Body of pancreas (tissue), 4 donors: ENCODE data around the gene RAG2. TPM values are rescaled to one million over a fixed set of nuclear protein-coding genes. Genes with fewer than 3 reads are reported as not detected.
"Not testable (repeated sequence)": the region's sequence is repeated elsewhere in the genome, so short reads cannot be mapped to it uniquely, and the experiment has no call there.

ENCODE experiments used
- ATAC-seq: fragments of 150-250 bp; one replicate; pipeline ENCODE4 v1.9.1; 2016
- DNase-seq, 4 donors: peaks; one replicate each; pipeline ENCODE4 v3.0.0-alpha.2; 2019
- H3K27ac ChIP-seq, 4 donors: fragments of 200-600 bp; sonication (generic); 1 replicate in 3 of 4; 2 replicates in 1 of 4; pipeline versions ENCODE4 v1.5.1 to v1.6.1; 2016 to 2019; ENCODE audit warnings: mild to moderate bottlenecking in 1 of 4, mixed read lengths in 1 of 4, moderate library complexity in 1 of 4
- H3K27me3 ChIP-seq, 2 donors: fragments of 200-600 bp; sonication (generic); one replicate each; pipeline ENCODE4 v1.6.0; 2016; ENCODE audit warnings: mild to moderate bottlenecking in 1 of 2
- H3K36me3 ChIP-seq, 2 donors: fragments of 200-600 bp; sonication (generic); replicated peaks in 1 of 2; 2 replicates each; pipeline ENCODE4 v1.5.1; 2016; ENCODE audit warnings: low read depth in 2 of 2; ENCODE audit not compliant: insufficient read depth in 1 of 2
- H3K4me1 ChIP-seq: fragments of 200-600 bp; sonication (generic); one replicate; pipeline ENCODE4 v1.6.0; 2016
- H3K4me3 ChIP-seq, 2 donors: fragments of 200-600 bp; sonication (generic); 1 replicate in 1 of 2; 2 replicates in 1 of 2; pipeline ENCODE4 v1.5.1; 2016 to 2019
- H3K9me3 ChIP-seq, 3 donors: fragments of 200-600 bp; sonication (generic); 1 replicate in 2 of 3; 2 replicates in 1 of 3; pipeline ENCODE4 v1.5.1; 2016
- POLR2A ChIP-seq, 3 donors: fragments of 450-650 bp; IDR thresholded peaks; one replicate each; pipeline ENCODE4 v1.6.1; 2016; ENCODE audit warnings: antibody characterized with exemption in 3 of 3, mild to moderate bottlenecking in 2 of 3
- WGBS, 2 donors: methylation state at CpG; one replicate each; pipeline ENCODE4 v1.1.5; 2017; 5-methylcytosine and 5-hydroxymethylcytosine counted together
- intact Hi-C: fragments of 100-400 bp; cut with DNase I; formaldehyde crosslinking; loops from one replicate; pipeline ENCODE4 v1.15.1; 2023
- total RNA-seq, 2 donors: library from RNA; depleted of rRNA; stranded (reverse); fragments of >200 nt; gene quantifications; one replicate each; pipeline ENCODE4 v1.1.0, GENCODE V29; 2016
- TF ChIP-seq, protein P1 (sequence below), 7 experiments: fragments of 450-650 bp in 4 of 7; fragments of 200-600 bp in 3 of 7; sonication (generic) in 3 of 7; IDR thresholded peaks; one replicate each; pipeline ENCODE4 v1.5.1; 2016 to 2019; ENCODE audit warnings: antibody characterized with exemption in 7 of 7

The RAG2 gene
- total RNA-seq, 2 donors from 2014 or later = not detected

GRCh38 chr11:36564376-36565030, 33.5 kb downstream of the RAG2 start:
- DNase-seq (peak; percentile 52 to 74 (median 64)), ATAC-seq (peak; percentile 77)
- no peaks in the 10 kb centered on the region for H3K36me3 ChIP-seq
- no peak overlapping the region for H3K27ac ChIP-seq
- peaks cover 6% of the 10 kb centered on the region for H3K4me1 ChIP-seq
- H3K27me3 ChIP-seq = no peaks in the 10 kb centered on the region
- H3K9me3 ChIP-seq = no peaks in the 10 kb centered on the region
- WGBS, 2 donors = 1 to 3% methylated on average over 15 of the region's 15 CpGs
- TF ChIP-seq, protein P1, sequence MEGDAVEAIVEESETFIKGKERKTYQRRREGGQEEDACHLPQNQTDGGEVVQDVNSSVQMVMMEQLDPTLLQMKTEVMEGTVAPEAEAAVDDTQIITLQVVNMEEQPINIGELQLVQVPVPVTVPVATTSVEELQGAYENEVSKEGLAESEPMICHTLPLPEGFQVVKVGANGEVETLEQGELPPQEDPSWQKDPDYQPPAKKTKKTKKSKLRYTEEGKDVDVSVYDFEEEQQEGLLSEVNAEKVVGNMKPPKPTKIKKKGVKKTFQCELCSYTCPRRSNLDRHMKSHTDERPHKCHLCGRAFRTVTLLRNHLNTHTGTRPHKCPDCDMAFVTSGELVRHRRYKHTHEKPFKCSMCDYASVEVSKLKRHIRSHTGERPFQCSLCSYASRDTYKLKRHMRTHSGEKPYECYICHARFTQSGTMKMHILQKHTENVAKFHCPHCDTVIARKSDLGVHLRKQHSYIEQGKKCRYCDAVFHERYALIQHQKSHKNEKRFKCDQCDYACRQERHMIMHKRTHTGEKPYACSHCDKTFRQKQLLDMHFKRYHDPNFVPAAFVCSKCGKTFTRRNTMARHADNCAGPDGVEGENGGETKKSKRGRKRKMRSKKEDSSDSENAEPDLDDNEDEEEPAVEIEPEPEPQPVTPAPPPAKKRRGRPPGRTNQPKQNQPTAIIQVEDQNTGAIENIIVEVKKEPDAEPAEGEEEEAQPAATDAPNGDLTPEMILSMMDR (IDR thresholded peaks at IDR 0.05) = peak; percentile 44 to 85 (median 73)
- TF ChIP-seq POLR2A (IDR thresholded peaks at IDR 0.05) = no peak
- H3K4me3 ChIP-seq = no peak overlapping the region
- intact Hi-C loops = no loop called here

DNA sequence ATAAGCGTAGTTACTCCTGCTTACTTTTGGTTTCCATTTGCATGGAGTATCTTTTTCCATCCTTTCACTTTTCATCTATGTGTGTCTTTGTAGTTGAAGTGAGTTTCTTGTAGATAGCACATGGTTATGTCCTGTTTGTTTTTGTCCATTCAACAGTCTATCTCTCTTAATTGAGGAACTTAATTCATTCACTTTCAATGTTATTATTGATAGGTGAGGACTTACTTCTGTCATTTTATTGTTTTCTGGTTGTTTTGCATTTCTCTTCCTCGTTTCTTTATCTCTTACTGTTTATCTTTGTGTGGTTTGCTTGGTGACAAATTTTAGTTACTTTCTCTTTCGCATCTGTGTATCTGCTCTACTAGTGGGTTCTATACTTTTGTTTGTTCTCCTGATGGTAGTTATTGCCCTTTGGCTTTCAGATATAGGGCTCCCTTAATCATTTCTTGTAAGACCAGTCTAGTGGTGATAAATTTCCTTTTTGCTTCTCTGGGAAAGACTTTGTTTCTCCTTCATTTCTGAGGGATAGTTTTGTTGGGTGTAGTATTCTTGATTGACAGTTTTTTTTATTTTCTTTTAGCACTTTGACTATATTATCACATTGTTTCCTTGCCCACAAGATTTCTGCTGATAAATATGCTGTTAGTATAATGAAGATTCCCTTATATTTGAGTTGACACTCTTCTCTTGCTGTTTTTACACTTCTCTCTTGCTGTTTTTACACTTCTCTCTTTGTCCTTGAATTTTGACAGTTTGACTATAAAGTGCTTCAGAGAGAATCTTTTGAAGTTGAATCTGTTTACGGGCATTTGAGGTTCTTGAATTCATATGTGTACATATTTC, 39.2 kb downstream of the RAG2 start:
- 55 to 61% methylated on average over 4 of the region's 4 CpGs for WGBS, 2 donors
- no peak overlapping the region for H3K27ac ChIP-seq
- no peak for ATAC-seq

DNA sequence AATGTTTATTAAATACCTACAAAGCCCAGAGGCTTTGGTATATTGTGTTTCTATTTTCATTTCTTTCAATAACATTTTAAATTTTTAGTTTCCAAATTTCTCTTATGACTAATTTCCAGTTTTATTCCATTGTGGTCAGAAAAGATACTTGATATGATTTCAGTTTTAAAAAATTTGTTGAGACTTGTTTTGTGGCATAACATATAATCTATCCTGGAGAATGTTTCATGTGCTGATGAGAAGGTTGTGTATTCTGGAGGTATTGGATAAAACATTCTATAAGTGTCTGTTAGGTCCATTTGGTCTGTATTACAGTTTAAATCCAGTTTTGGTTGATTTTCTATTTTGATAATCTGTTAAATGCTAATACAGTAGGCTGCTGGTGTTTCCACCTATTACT, 40.0 kb downstream of the RAG2 start:
- TF ChIP-seq, protein P1 (IDR thresholded peaks at IDR 0.05) = no peak
- no peak for TF ChIP-seq POLR2A (IDR thresholded peaks at IDR 0.05)
- H3K36me3 ChIP-seq = no peaks in the 10 kb centered on the region
- H3K27me3 ChIP-seq = no peaks in the 10 kb centered on the region
- ATAC-seq (no peak), DNase-seq (no peak)
- no peaks in the 10 kb centered on the region for H3K9me3 ChIP-seq
- no peak overlapping the region for H3K27ac ChIP-seq
- H3K4me3 ChIP-seq = no peak overlapping the region
- no peaks in the 10 kb centered on the region for H3K4me1 ChIP-seq
- intact Hi-C loops = no loop called here

More for the DNA sequence above, 39.2 kb downstream of the RAG2 start:
- H3K9me3 ChIP-seq = no peaks in the 10 kb centered on the region
- no peak overlapping the region for H3K4me3 ChIP-seq
- H3K36me3 ChIP-seq = no peaks in the 10 kb centered on the region
- intact Hi-C loops = no loop called here
- no peaks in the 10 kb centered on the region for H3K27me3 ChIP-seq
- TF ChIP-seq, protein P1 (IDR thresholded peaks at IDR 0.05) = no peak
- no peak for TF ChIP-seq POLR2A (IDR thresholded peaks at IDR 0.05)
- no peak for DNase-seq
- H3K4me1 ChIP-seq = no peaks in the 10 kb centered on the region

DNA sequence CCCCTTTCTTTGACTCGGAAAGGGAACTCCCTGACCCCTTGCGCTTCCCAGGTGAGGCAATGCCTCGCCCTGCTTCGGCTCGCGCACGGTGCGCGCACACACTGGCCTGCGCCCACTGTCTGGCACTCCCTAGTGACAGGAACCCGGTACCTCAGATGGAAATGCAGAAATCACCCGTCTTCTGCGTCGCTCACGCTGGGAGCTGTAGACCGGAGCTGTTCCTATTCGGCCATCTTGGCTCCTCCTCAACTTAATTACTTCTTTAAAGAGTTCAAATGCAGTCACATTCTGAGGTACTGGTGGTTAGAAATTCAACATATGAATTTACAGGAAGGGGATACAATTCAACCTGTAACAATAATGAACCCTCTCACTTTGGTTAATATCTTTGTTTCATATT, 40.6 kb downstream of the RAG2 start:
- H3K4me1 ChIP-seq, H3K9me3 ChIP-seq, intact Hi-C loops, H3K27me3 ChIP-seq, ATAC-seq, H3K27ac ChIP-seq, H3K4me3 ChIP-seq, DNase-seq, H3K36me3 ChIP-seq: not testable (repeated sequence)
- WGBS, 2 donors = 89 to 95% methylated on average over 7 to 16 of the region's 17 CpGs

DNA sequence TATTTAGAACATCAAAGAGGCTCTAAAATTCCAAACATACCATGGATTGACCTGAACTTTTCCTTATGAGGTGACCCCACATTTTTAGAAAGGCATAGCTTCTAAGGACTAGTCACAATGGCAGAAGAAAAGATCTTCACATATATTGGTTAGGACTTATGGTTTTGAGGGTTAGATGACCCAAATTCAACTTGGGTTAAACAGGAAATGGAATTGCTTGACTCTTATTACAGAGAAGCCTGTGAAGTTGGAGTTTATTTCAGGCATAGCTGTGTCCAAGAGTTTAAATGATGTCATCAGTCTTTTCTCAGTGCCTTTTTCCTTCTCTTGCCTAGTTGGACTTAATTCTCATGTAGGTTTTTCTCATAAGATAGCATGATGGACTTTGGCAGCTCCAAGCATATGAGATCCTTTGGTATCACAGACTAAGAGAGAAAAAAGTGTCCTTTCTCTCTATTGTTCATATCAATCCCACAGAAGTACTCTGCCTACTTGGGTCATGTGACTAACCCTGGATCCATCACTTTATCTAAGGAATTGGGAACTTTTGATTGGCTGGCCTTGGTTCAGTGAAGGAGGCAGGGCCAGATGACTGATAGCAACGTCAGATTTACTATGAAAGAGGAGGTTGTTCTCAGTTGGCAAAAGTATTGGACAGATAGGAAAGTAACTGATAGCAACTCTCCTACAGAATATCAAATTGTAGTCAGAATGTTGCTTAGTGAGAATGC, 47.5 kb downstream of the RAG2 start:
- H3K36me3 ChIP-seq = no peaks in the 10 kb centered on the region
- no peaks in the 10 kb centered on the region for H3K4me1 ChIP-seq
- DNase-seq = no peak
- no peak for ATAC-seq
- H3K4me3 ChIP-seq = no peak overlapping the region
- H3K9me3 ChIP-seq = no peaks in the 10 kb centered on the region
- no peak overlapping the region for H3K27ac ChIP-seq
- no peaks in the 10 kb centered on the region for H3K27me3 ChIP-seq
- TF ChIP-seq POLR2A (IDR thresholded peaks at IDR 0.05) = no peak
- TF ChIP-seq, protein P1 (IDR thresholded peaks at IDR 0.05) = no peak
- WGBS, 2 donors = 10 to 16% methylated on average over 1 of the region's 1 CpG
- intact Hi-C loops = no loop called here
